GM18499 (cell line): ENCODE measurements around the gene PTPRCAP.
"Not testable (repeated sequence)": the region's sequence is repeated elsewhere in the genome, so short reads cannot be mapped to it uniquely, and the experiment has no call there.

Source experiments
- ATAC-seq: cut with Tn5 transposase; IDR thresholded peaks from one replicate; pipeline ENCODE4 v1.9.1; 2021; ENCODE audit warnings: moderate number of reproducible peaks; ENCODE audit not compliant: insufficient read depth, unreplicated experiment

The PTPRCAP gene

DNA sequence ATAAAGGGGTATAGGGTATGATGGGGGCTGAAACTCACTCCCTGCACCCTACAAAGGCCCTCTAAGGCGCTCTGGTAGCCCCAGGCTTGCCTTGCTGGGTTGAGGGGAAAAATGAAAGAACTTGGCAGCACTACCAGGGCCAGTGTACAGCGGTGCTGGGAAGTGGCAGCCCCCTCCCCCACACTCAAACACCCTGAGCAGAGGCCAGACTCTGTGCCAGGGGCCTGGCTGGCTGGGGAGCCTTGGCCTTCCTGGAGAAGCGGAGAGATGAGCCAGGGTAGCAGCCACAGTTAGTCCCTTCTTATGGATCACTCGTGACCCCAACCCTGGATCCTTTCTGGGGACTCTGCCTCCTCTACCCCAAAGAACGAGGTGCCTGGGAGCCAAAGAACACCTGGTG, 28.9 kb upstream of the PTPRCAP start:
- ATAC-seq, result no peak

DNA sequence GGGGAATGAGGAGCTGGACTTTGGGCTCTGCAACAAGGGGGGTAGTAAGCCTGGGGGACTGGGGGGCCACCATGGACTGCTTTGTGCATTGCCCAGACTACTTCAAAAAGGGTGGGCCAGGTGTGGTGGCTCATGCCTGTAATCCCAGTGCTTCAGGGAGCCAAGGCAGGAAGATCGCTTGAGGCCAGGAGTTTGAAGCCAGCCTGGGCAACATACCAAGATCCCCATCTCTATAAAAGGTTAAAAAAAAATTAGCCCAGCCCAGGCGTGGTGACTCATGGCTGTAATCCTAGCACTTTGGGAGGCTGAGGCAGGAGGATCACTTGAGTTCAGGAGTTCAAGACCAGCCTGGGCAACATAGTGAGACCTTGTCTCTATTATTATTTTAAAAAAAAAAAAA, 28.0 kb upstream of the PTPRCAP start:
- not testable (repeated sequence) for ATAC-seq

DNA sequence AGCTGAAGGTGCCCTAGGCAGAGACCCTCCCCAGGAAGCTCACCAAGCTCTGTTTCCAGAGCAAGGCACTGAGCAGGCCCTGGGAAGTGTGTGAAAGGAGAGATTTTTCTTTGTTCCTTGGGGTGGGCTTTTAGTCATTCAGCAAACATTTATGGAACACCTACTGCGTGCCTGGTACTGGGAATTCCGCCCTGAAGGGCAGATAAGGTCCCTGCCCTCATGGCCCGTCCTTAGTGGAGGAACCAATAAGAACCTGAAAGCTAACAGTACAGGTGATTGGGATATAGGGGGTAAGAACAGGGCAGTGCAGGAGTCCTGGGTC, 27.7 kb upstream of the PTPRCAP start:
- no peak for ATAC-seq

DNA sequence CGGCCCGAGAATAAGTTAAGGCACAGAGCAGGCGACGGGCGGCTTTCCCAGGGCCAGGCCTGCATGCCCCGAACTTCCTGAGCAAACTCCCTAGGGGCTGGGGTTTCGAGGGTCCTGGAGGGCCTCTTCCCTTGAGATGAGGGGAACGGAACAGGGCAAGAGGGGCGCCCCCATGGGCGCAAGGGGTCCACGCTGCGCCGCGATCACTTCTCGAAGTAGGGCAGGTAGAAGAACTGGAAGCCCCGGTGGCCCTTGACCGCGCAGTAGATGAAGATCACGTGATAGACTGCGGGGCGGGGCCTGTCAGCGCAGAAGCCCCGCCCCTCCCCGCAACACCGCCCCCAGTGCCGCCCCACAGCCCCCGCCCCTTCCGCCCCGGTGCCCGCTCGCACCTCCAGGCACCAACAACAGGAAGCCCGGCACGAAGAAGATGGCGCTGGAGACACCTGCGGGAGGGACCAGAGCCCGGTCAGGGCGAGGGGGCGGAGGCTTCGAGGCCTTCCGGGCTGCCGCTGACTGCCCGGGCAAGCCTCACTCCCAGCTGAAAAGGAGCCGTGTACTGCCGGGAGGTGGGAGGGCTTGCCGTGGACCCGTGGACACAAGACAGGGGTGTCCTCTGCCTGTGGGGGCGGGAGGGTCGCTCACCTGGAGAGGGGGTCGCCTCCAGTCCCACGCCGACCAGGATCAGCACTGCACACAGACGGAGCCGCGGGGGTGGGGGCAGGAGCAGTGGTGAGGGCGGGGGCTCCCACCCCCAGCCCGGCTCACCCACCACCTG, 27.1 kb upstream of the PTPRCAP start:
- ATAC-seq, result no peak

DNA sequence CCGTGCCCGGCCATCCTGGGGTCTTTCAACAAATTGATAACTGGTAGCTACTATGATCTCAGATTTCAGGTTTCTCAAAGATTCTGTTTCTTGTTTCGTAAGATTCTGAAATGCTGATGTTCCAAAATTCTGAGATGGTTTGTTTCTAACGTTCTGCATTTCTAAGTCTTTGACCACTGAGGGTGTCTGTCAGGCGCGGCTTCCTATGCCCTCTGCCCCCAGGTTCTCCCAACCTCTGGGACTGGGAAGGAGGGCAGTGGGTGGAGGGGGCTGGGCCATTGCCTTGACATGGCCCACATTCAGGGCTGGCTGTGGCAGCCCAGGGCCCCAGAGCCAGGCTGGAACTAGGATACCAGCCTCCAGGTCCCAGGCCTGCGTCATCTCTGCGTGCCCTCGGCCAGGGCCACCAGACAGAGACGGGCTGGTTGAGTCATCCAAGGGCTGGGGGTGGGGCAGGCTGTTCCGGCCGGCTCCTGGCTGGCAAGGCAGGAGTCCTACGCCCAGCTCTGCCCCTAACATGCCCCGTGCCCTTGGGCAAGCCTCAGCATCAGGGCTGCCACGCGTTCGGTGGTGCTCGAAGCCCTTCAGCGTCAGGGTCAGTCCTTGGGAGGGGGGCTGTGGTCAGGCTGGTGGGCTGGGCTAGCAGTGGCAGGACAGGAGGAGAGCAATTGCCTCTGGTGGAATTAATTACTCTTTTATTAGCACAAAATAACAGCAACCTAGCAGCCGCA, 26.4 kb upstream of the PTPRCAP start:
- no peak for ATAC-seq

DNA sequence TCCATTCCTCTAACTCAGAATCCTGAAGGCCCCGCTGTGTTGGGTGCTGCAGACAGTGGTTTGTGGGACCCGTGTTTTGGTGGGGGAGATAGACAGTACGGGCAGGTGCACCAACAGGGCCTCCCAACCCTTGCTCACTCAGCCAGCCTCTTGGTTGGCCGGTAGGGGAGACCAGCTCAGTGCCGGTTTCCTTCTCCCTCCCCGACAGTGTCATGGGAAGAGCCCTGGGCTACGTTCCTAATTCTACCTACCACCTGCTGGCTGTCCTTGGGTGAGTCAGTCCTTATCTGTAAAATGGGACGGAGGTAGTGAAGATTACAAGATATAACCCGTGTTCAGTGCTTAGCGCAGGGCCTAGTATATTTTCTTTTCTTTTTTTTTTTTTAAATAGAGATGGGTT, 25.7 kb upstream of the PTPRCAP start:
- no peak for ATAC-seq

DNA sequence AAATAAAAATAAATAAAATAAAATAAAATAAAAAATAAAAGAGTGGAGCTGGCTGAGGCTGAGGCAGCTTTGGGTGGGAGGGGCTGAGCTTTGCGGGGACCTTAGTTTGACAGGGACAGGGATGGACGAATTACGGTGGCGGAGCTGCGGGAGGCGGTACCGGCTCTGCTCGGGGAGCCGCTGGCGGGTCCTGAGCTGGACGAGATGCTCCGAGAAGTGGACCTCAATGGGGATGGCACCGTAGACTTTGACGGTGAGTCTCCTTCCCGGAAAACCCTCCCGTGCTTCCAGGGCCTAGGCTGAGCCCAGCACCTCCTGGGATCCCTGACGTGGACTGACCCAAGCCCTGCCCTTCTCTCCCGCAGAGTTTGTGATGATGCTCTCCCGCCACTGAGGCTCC, 20.8 kb upstream of the PTPRCAP start:
- no peak for ATAC-seq

DNA sequence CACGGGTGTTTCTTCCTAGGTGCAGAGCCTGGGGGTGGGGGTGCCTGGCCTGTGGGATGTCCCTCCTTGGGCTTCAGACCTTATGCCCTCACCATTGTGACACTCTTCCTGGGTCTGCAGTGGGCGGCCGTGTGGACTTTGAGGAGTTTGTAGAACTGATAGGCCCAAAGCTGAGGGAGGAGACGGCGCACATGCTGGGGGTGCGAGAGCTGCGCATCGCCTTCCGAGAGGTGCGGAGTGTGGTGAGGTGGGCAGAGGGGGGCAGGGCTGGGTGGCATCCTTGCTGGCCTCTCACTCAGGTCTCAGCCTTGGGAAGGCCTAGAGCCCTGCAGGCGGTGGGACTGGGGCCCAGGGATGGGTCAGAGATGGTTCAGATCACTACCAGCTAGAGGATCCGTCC, 20.0 kb upstream of the PTPRCAP start:
- ATAC-seq, result no peak

DNA sequence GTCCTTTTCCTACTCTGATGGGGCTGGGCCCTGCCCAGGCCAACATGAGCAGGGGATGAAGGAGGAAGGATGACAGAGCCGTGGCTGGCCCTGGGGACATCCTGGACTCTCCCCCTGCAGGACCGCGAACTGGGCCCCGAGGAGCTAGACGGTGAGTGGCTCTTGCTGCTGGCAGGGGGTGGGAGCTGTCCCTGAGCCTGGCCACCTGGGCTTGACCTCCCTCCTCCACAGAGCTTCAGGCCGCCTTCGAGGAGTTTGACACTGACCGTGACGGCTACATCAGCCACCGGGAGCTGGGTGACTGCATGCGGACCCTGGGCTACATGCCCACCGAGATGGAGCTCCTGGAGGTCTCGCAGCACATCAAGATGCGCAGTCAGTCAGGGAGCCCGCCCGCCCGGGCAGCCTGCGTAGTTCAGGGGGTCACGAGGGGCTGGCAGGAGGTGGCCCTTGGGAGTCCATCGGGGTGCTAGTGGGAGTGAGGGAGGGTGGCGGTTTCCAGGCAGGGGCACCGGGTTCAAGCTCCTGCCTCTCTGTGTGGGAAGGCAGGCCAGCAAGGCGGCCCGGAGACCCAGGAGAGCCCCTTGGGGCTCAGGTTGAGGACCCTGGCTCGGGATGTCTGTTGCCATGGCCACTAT, 18.7 kb upstream of the PTPRCAP start:
- no peak for ATAC-seq

DNA sequence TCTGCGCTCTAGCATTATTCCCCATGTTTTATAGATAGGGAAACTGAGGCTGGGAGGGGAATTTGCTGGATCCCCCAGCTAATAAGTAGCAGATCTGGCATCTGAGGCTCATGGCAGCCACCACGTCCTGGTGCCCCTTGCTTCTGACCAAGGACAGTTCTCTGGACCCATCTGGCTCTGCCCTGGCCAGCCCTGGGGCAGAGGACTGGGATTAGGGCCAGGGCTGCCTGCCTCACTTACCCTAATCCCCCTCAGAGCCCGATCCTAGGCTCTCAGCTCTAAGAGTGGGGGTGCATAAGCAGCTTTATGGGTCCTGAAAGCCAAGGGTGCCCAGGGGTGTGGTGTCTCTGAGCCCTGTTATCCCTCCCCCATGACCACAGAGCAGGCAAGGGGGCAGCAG, 17.6 kb upstream of the PTPRCAP start, which contains the start of gene CABP4:
CABP4 (plus strand) TSS at position 301 of the 400 bp plus-strand sequence; CDS start at position 371, 70 bp downstream.
- ATAC-seq, result no peak

DNA sequence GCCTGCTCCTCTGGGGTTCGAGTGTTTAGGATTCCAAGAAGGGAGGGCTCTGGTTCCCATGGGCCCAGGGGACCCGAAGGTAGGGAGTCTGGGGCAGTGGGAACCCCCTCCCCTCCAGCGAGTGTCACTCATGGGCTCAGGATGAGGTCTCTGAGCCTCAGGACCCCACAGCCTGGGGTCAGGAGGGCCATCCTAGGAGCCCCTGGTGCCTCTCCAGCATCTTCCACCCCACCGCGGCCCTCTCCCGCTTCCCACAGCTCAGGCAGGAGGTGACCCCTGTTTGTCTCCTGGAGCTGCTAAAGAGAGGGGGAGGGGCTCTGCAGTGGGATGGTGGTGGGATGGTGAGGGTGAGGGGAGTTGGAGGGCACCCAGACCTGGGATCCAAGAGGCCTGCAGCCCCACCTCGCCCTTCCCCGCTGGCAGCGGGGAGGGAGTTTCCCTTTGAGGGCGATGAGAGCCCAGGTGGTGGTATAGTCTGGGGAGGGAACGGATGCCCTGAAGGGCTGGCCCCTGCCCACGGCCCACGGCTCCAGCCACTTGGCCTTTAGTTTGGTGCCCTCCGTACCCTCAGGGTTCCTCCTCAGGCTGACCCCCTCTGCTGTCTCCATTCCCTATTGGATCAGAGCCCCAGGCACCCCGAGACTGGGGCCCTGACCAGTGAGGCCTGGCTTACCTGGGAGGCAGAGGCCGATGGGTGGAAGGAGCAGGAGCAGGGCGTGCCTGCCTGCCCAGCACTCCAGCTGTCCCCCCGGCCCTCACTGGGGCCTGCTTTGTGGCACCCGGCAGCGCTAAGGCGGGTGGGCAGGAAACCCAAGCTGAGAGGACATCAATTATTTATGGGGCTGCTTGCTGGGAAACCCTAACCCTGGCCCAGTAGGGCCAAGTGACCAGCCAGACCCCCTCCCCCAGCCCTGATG, 16.6 kb upstream of the PTPRCAP start:
- no peak for ATAC-seq

DNA sequence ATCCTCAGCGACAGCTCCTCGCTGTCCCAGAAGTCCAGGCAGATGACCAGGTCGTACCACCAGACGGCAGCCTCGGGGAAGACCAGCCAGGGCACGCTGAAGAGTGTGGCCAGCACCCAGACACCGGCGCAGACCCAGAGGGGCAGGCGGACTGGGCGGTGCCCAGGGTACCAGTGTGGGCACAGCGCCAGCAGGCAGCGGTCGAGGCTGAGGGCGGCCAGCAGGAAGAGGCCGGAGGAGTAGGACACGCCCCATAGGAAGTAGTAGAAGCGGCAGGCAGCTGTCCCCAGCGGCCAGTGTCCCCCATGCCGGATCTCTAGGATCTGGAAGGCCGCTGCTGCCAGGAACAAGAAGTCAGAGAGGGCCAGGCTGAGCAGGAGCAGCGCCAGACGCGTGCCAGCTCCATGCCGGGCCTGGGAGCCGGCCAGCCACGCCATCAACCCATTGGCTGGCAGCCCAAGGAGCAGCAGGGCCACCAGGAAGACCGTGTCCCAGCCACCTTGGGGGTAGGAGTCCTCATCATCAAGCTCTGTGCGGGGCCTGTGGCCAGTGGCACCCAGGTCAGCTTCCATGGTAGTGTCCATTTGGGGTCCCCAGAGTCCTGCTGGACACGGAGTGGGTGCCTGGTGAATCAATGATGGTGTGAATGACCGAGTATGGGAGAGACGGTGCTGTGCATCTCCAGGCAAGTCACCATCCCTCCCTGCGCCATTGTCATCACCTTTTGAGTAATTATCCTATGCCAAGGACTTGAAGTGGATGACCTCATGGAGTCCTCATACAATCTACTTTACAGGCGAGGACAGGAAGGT, 14.9 kb upstream of the PTPRCAP start, which contains the start of gene GPR152:
GPR152 (minus strand) TSS at position 589 of the 812 bp plus-strand sequence; CDS start at position 584, 5 bp downstream.
- no peak for ATAC-seq

DNA sequence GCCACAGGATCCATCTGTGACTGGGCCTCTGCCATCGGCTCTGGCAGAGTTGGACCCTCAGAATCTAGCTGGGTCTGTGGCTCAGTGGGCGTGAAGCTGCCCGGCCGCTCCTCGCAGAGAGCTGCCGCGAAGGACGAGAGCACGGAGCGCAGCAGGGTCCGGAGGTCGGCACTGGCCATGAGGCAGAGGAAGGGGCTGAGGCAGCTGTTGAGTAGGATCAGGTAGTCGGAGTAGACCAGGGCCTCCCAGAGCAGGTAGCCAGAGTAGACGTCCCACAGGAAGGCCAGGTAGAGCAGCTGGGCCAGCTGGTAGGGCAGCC, 14.1 kb upstream of the PTPRCAP start:
- no peak for ATAC-seq

DNA sequence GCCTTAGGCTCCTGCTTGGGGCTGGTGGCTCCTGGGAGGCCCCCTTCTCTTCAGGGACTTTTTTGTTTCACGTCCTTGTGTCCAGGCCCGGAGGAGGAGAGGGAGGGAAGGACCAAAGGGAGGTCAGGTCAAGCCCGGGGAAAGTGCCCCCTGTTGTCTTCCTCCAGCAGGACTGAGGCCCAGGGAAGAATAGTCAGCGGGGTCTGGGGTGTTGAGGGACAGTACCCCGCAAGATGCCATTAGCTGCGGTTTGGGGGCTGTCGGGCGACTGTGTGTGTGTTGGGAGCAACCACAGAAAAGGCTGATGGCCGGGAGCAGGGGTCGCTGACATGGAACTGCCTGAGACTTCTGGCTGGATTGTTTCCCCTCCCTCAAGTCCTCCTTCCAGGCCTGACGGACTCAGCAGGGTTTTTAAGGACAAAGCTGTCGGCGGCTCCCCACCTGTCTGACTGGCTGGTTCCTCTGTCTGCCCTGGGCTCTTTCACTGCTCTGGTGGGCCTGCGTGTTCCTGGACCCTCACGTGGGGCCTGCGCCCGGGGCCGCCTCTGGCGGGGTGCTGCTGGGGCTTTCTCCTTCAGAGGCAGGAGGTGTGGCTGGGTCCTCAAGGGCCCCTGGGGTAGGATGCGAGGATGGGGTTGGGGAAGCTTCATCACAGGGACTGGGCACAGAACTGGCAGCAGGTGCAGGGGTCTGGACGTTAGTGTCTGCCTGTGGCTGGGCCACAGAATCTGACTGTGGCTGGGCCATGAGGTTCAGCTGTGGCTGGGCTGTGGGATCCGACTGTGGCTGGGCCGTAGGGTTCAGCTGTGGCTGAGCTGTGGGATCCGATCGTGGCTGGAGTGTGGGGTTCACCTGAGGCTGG, 13.5 kb upstream of the PTPRCAP start:
- ATAC-seq, result no peak

DNA sequence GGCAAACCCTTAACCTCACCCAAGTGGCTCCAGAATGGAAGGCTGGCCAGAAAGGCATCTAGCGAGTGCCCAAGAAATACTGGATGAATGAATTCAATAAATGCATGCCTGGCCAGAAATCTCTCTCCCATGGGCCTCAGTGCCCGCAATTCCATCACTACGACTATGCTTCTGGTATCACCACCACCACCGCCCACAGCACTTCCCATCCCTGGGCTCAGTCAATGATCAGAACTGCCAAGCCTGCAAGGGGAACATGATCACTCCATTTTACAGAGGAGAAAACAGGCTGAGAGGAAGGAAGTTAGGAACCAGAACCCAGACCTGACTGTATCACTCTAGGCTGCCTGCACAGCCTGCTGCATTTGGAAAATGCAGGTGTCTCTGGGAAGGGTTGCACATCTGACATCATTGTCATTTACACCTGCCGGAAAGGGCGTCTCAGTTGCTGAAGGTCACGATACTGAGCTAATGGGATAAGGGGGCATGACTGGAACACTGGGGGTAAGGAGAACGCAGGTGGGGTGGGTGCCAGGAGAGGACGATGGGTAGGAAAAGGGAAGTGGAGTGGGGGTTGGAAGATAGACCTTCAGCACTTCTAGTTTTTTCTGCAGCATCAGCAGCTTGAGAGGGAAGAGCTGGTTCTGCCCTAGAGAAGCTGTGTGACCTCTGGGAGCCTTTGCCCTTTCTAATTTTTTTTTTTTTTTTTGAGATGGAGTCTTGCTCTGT, 11.8 kb upstream of the PTPRCAP start:
- ATAC-seq, result no peak

DNA sequence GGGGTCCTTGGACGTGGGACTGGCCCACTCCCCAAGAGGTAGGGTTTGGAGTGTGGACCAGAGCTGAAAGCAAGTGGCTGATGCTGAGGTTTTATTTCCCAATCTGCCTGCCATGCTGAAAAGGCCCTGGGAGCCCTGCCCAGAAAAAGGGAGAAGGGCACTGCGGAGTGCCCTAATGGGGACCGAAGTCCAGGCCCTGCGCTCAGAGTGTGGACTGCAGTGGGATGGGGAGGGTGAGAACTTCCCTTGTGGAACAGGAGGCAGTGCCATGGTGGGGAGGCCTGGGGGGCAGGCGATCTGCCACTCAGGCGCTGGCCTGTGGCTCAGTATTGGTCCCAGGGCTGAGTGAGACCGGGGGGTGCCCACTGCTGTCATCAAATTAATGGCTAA, 10.7 kb upstream of the PTPRCAP start:
- ATAC-seq, result no peak

DNA sequence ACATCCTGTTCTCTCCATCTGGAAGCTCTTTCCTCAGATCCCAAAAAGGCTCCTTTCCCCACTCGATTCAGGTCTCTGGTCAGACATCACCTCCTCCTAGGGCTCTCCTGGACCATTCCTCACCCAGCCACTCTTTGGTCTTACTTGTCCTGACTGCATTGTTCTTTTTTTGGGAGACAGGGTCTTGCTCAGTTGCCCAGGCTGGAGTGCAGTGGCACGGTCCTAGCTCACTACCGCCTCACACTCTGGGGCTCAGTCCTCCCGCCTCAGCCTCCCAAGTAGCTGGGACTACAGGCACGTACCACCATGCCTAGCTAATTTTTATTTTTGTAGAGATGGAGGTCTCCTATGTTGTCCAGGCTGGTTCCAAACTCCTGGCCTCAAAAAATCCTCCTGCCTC, 8.0 kb upstream of the PTPRCAP start:
- ATAC-seq, result no peak
